Measurements from ENCODE around the gene TDO2. TPM values are rescaled to one million over a fixed set of nuclear protein-coding genes. Genes with fewer than 3 reads are reported as not detected.

TDO2 gene
- total RNA-seq, 1 donor from 2014 or later = not detected

DNA sequence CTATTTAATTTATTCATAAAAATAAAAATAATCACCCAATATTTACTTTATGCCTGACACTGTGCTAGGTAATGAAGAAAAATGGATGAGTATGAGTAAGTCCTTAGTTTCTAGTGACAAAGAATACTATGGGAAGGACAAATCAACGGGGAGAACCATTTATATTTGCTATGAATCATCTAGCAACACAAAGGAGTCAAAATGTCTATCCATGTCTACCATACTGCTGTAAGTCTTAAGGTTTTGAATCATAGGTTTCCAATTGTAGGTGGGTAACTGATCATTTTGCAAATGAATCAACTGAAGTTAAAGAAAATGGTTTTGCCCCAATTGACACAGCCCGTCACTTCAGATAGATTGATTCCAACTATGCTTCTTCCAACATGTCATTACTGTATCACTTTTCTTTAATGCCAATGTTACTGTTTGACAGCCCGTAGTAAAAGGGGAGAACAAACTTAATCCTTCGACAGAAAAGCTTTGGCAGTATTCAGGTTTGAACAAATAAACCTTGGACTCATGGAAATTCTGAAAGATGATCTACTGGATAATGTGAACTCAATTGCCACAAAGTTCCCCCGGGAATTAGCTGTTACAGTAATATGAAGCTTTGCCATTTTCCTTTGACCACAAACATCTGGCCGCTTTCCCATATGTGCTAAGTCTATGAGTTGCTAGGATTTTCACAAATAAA is 3.2 kb downstream of the TDO2 start:
- no peaks in the 10 kb centered on the region for H3K9me3 Mint-ChIP-seq (ENCODE audit: unreplicated experiment)
- peak; percentile 86 for DNase-seq (ENCODE audit: extremely low spot score, unreplicated experiment)
- H3K27me3 Mint-ChIP-seq (ENCODE audit: unreplicated experiment) = peaks cover 33% of the 10 kb centered on the region
- peak overlapping the region; percentile 87 for H3K27ac Mint-ChIP-seq (ENCODE audit: unreplicated experiment)
- H3K36me3 Mint-ChIP-seq (ENCODE audit: unreplicated experiment) = peaks cover 4% of the 10 kb centered on the region
- TF ChIP-seq, protein P1, sequence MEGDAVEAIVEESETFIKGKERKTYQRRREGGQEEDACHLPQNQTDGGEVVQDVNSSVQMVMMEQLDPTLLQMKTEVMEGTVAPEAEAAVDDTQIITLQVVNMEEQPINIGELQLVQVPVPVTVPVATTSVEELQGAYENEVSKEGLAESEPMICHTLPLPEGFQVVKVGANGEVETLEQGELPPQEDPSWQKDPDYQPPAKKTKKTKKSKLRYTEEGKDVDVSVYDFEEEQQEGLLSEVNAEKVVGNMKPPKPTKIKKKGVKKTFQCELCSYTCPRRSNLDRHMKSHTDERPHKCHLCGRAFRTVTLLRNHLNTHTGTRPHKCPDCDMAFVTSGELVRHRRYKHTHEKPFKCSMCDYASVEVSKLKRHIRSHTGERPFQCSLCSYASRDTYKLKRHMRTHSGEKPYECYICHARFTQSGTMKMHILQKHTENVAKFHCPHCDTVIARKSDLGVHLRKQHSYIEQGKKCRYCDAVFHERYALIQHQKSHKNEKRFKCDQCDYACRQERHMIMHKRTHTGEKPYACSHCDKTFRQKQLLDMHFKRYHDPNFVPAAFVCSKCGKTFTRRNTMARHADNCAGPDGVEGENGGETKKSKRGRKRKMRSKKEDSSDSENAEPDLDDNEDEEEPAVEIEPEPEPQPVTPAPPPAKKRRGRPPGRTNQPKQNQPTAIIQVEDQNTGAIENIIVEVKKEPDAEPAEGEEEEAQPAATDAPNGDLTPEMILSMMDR (IDR thresholded peaks at IDR 0.05) = no peak
- peaks cover 22% of the 10 kb centered on the region for H3K4me1 Mint-ChIP-seq (ENCODE audit: unreplicated experiment)
- H3K4me3 Mint-ChIP-seq (ENCODE audit: unreplicated experiment) = no peak overlapping the region

DNA sequence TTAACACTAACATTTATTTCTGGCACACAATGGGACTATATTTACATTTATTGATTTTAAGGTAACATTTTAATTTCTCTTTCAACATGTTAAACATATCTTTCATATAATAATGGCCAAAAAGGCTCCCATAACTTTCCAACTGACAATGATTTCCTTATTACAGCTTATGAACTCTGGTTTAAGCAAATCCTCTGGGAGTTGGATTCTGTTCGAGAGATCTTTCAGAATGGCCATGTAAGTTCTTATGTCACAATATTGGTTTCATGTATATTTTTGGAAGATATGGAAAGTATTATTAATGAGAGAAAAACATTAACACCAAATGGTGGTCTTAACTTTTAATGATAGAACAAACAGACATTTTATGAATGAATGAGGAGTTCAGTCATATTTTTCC is 4.1 kb downstream of the TDO2 start:
- TF ChIP-seq, protein P1 (IDR thresholded peaks at IDR 0.05) = no peak
- H3K27ac Mint-ChIP-seq (ENCODE audit: unreplicated experiment) = peak overlapping the region; percentile 87
- peaks cover 22% of the 10 kb centered on the region for H3K4me1 Mint-ChIP-seq (ENCODE audit: unreplicated experiment)
- no peaks in the 10 kb centered on the region for H3K9me3 Mint-ChIP-seq (ENCODE audit: unreplicated experiment)
- peaks cover 4% of the 10 kb centered on the region for H3K36me3 Mint-ChIP-seq (ENCODE audit: unreplicated experiment)
- H3K27me3 Mint-ChIP-seq (ENCODE audit: unreplicated experiment) = peaks cover 36% of the 10 kb centered on the region
- DNase-seq (ENCODE audit: extremely low spot score, unreplicated experiment) = no peak
- H3K4me3 Mint-ChIP-seq (ENCODE audit: unreplicated experiment) = no peak overlapping the region

DNA sequence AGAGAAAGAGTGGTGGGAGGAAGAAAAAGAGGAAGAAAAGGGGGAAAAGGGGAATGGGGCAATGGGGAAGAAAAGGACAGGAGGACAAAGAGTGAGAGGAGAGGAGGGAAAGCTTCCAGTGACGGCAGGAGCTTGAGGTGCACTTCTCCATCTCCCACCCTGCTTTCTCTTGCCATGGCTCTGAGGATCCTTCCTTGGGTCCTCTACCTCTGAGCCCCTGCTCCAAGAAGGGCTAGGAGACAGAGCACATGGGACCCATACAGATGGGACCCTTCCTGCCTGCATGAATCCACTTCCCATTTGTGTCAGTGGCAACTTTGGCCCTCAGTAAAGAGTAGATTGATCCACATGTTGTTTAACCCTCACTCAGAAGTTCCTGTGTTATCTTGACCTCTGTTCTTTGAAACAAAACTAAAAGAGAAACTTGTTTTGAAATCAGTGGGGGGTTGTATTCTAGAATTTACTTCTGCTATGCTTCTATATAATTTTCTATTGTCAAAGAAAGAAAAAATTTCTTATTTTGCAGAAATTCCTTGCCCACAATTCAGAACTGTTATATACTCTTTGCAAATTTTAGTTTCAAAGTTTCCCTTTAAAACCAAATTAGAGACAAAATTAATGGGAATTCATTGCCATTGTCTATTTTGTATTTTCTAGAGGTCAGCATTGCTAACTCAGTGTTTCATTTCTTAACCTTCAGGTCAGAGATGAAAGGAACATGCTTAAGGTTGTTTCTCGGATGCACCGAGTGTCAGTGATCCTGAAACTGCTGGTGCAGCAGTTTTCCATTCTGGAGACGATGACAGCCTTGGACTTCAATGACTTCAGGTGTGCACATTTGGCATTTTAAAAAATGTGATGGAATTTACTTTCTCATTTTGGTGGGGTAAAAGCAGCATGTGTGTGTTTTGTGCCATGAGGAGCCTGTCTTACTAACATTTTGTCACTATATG is 5.0 kb downstream of the TDO2 start:
- DNase-seq (ENCODE audit: extremely low spot score, unreplicated experiment) = no peak
- Mint-ChIP-seq H3K27ac (ENCODE audit: unreplicated experiment) (peak overlapping the region; percentile 87), H3K27me3 (ENCODE audit: unreplicated experiment) (peaks cover 41% of the 10 kb centered on the region), H3K4me3 (ENCODE audit: unreplicated experiment) (no peak overlapping the region), H3K9me3 (ENCODE audit: unreplicated experiment) (no peaks in the 10 kb centered on the region), H3K4me1 (ENCODE audit: unreplicated experiment) (peaks cover 22% of the 10 kb centered on the region), H3K36me3 (ENCODE audit: unreplicated experiment) (peaks cover 4% of the 10 kb centered on the region)
- TF ChIP-seq, protein P1 (IDR thresholded peaks at IDR 0.05) = no peak

DNA sequence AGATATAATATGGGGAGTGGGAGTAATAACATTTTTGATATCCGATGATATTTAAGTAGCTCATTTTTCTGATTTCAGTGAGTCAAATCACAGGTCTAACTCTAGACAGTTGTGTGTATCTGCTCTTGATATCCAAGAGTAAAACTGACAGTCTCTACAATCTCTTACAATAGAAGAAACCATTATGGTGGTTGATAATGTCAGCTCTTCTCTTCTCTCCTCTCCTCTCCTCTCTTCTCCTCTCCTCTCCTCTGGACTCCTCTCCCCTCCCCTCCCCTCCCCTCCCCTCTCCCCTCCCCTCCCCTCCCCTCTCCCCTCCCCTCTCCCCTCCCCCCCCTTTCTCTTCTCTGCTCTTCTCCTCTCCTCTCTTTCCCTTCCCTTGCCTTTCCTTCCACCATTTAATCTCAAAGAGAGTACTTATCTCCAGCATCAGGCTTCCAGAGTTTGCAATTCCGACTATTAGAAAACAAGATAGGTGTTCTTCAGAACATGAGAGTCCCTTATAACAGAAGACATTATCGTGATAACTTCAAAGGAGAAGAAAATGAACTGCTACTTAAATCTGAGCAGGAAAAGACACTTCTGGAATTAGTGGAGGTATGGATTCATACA is 6.2 kb downstream of the TDO2 start:
- no peaks in the 10 kb centered on the region for H3K9me3 Mint-ChIP-seq (ENCODE audit: unreplicated experiment)
- no peak overlapping the region for H3K4me3 Mint-ChIP-seq (ENCODE audit: unreplicated experiment)
- peaks cover 32% of the 10 kb centered on the region for H3K27me3 Mint-ChIP-seq (ENCODE audit: unreplicated experiment)
- H3K27ac Mint-ChIP-seq (ENCODE audit: unreplicated experiment) = no peak overlapping the region
- H3K4me1 Mint-ChIP-seq (ENCODE audit: unreplicated experiment) = peaks cover 22% of the 10 kb centered on the region
- H3K36me3 Mint-ChIP-seq (ENCODE audit: unreplicated experiment) = peaks cover 2% of the 10 kb centered on the region
- DNase-seq (ENCODE audit: extremely low spot score, unreplicated experiment) = no peak
- TF ChIP-seq, protein P1 (IDR thresholded peaks at IDR 0.05) = no peak
